Fibroblast of mammary gland (primary cell): ENCODE measurements around the gene AGL.

Experiments used
- DNase-seq: peaks from one replicate; pipeline ENCODE4 v3.0.0-alpha.2; 2010; ENCODE audit warnings: low read depth
- H3K4me3 ChIP-seq: 2 replicates; pipeline ENCODE4 v1.5.1; 2011; ENCODE audit warnings: low read depth, mild to moderate bottlenecking, low read length, moderate library complexity; ENCODE audit not compliant: control insufficient read depth
- CTCF ChIP-seq: conservative IDR thresholded peaks from 2 replicates; pipeline ENCODE4 v1.5.1; 2011; ENCODE audit warnings: low read depth, low read length, inconsistent platforms; ENCODE audit not compliant: control insufficient read depth, insufficient read depth

Gene AGL

GRCh38 chr1:99814373-99814900 lies 35.7 kb upstream of the AGL start:
- no peak overlapping the region for H3K4me3 ChIP-seq
- DNase-seq, result no peak
- no peak for TF ChIP-seq CTCF

- TF ChIP-seq CTCF, result no peak
- DNase-seq, result no peak
- H3K4me3 ChIP-seq, result no peak overlapping the region
Observed at GRCh38 chr1:99816656-99817055, 33.5 kb upstream of the AGL start.

GRCh38 chr1:99818063-99818699 lies 32.0 kb upstream of the AGL start:
- no peak overlapping the region for H3K4me3 ChIP-seq
- DNase-seq, result peak; percentile 19
- TF ChIP-seq CTCF, result no peak

- DNase-seq, result no peak
- H3K4me3 ChIP-seq, result no peak overlapping the region
- no peak for TF ChIP-seq CTCF
Observed at GRCh38 chr1:99820546-99820945, 29.6 kb upstream of the AGL start.

- no peak for TF ChIP-seq CTCF
- no peak for DNase-seq
- no peak overlapping the region for H3K4me3 ChIP-seq
Observed at GRCh38 chr1:99825098-99825497, 25.1 kb upstream of the AGL start.

GRCh38 chr1:99825702-99826101 lies 24.5 kb upstream of the AGL start:
- TF ChIP-seq CTCF, result no peak
- no peak overlapping the region for H3K4me3 ChIP-seq
- no peak for DNase-seq
